Epithelial cell of proximal tubule (primary cell): ENCODE data around the gene SLC39A9. TPM values are rescaled to one million over a fixed set of nuclear protein-coding genes. Genes with fewer than 3 reads are reported as not detected.

ENCODE experiments used
- total RNA-seq: library from RNA; depleted of rRNA; stranded (reverse); fragments of >200 nt; gene quantifications from 2 replicates; pipeline ENCODE4 v1.2.3, GENCODE V29; 2015

SLC39A9 gene
- total RNA-seq, 1 donor from 2014 or later = 40.8 TPM

Other genes with a start within 250 kb of the SLC39A9 start
- 10.4 and 14.5 TPM in 2 replicates for gene DCAF5, start 245.6 kb upstream of the SLC39A9 start, total RNA-seq
- 14.0 and 15.2 TPM in 2 replicates for gene EXD2, start 207.2 kb upstream of the SLC39A9 start, total RNA-seq
- 0.14 and 0.35 TPM in 2 replicates for gene GALNT16, start 138.5 kb upstream of the SLC39A9 start, total RNA-seq
- 163 and 166 TPM in 2 replicates for gene ERH, start 393 bp upstream of the SLC39A9 start, total RNA-seq
- under 0.01 and 0.07 TPM in 2 replicates for gene PLEKHD1, start 86.0 kb downstream of the SLC39A9 start, total RNA-seq
- not detected in 2 replicates for gene CCDC177, start 176.2 kb downstream of the SLC39A9 start, total RNA-seq
- 6.2 and 7.5 TPM in 2 replicates for gene SUSD6, start 212.9 kb downstream of the SLC39A9 start, total RNA-seq